ENCODE data around the gene C2CD3. TPM values are rescaled to one million over a fixed set of nuclear protein-coding genes. Genes with fewer than 3 reads are reported as not detected.

The C2CD3 gene
- total RNA-seq, 1 donor from 2014 or later: 40.9 TPM

- Mint-ChIP-seq H3K27ac (peak within 1 kb of the TSS; percentile 97), H3K4me3 (ENCODE audit: low read depth) (peak within 1 kb of the TSS; percentile 87)
- peak; percentile 64 for DNase-seq (ENCODE audit: low spot score, unreplicated experiment)
These were observed 188.2 kb downstream of the C2CD3 start, which contains the start of gene UCP2 for GRCh38 chr11:73982595-73982989. UCP2 (minus strand) TSS chr11:73982843; CDS start chr11:73978378, 4,465 bp downstream.

GRCh38 chr11:73981051-73981805 is 189.6 kb downstream of the C2CD3 start:
- Mint-ChIP-seq H3K27me3 (no peaks in the 10 kb centered on the region), H3K36me3 (ENCODE audit: insufficient read depth) (peaks cover 12% of the 10 kb centered on the region), H3K27ac (peak overlapping the region; percentile 89), H3K4me1 (ENCODE audit: low read depth) (peaks cover 31% of the 10 kb centered on the region), H3K4me3 (ENCODE audit: low read depth) (peak overlapping the region; percentile 87), H3K9me3 (ENCODE audit: low read depth) (no peaks in the 10 kb centered on the region)
- no peak for TF ChIP-seq CTCF (IDR thresholded peaks at IDR 0.05; ENCODE audit: unreplicated experiment)
- no peak for DNase-seq (ENCODE audit: low spot score, unreplicated experiment)

More at GRCh38 chr11:73982595-73982989, 188.2 kb downstream of the C2CD3 start, which contains the start of gene UCP2:
- no peak for TF ChIP-seq CTCF (IDR thresholded peaks at IDR 0.05; ENCODE audit: unreplicated experiment)
- Mint-ChIP-seq H3K27me3 (no peaks in the 10 kb centered on the region), H3K36me3 (ENCODE audit: insufficient read depth) (peaks cover 5% of the 10 kb centered on the region), H3K9me3 (ENCODE audit: low read depth) (no peaks in the 10 kb centered on the region), H3K4me1 (ENCODE audit: low read depth) (peaks cover 31% of the 10 kb centered on the region)

GRCh38 chr11:73980001-73980961 is 190.5 kb downstream of the C2CD3 start:
- peaks cover 31% of the 10 kb centered on the region for H3K4me1 Mint-ChIP-seq (ENCODE audit: low read depth)
- peak overlapping the region; percentile 94 for H3K27ac Mint-ChIP-seq
- no peak for TF ChIP-seq CTCF (IDR thresholded peaks at IDR 0.05; ENCODE audit: unreplicated experiment)
- peak; percentile 39 for DNase-seq (ENCODE audit: low spot score, unreplicated experiment)
- no peaks in the 10 kb centered on the region for H3K9me3 Mint-ChIP-seq (ENCODE audit: low read depth)
- peak overlapping the region; percentile 87 for H3K4me3 Mint-ChIP-seq (ENCODE audit: low read depth)
- H3K27me3 Mint-ChIP-seq: no peaks in the 10 kb centered on the region
- peaks cover 16% of the 10 kb centered on the region for H3K36me3 Mint-ChIP-seq (ENCODE audit: insufficient read depth)

GRCh38 chr11:73978576-73979086 is 192.2 kb downstream of the C2CD3 start:
- H3K27me3 Mint-ChIP-seq: no peaks in the 10 kb centered on the region
- no peak for DNase-seq (ENCODE audit: low spot score, unreplicated experiment)
- peak overlapping the region; percentile 23 for H3K27ac Mint-ChIP-seq
- peaks cover 18% of the 10 kb centered on the region for H3K36me3 Mint-ChIP-seq (ENCODE audit: insufficient read depth)
- TF ChIP-seq CTCF (IDR thresholded peaks at IDR 0.05; ENCODE audit: unreplicated experiment): no peak
- H3K9me3 Mint-ChIP-seq (ENCODE audit: low read depth): no peaks in the 10 kb centered on the region
- peaks cover 26% of the 10 kb centered on the region for H3K4me1 Mint-ChIP-seq (ENCODE audit: low read depth)
- H3K4me3 Mint-ChIP-seq (ENCODE audit: low read depth): no peak overlapping the region
